CD14-positive monocyte (primary cell): ENCODE data around the gene PDILT. TPM values are rescaled to one million over a fixed set of nuclear protein-coding genes. Genes with fewer than 3 reads are reported as not detected.

Experiments used
- DNase-seq, 3 donors: peaks; one replicate each; pipeline ENCODE4 v3.0.0-alpha.2; 2011 to 2022
- H2AFZ ChIP-seq: 2 replicates; pipeline ENCODE4 v1.6.0; 2012; ENCODE audit warnings: mild to moderate bottlenecking, low read depth, low read length, inconsistent platforms; ENCODE audit not compliant: insufficient read depth, poor library complexity, severe bottlenecking
- H3K27ac ChIP-seq, 2 donors: 1 replicate in 1 of 2; 2 replicates in 1 of 2; pipeline ENCODE4 v1.5.1; 2012 to 2013; ENCODE audit warnings: low read length in 2 of 2, control low read depth in 1 of 2, inconsistent platforms in 1 of 2, low read depth in 1 of 2, mild to moderate bottlenecking in 1 of 2
- H3K27me3 ChIP-seq, 2 donors: one replicate each; pipeline versions ENCODE4 v1.6.0 to v1.6.1; 2011 to 2013; ENCODE audit warnings: low read length in 2 of 2; ENCODE audit not compliant: control insufficient read depth in 2 of 2, insufficient read depth in 2 of 2
- H3K36me3 ChIP-seq, 2 donors: replicated peaks in 1 of 2; 1 replicate in 1 of 2; 2 replicates in 1 of 2; pipeline versions ENCODE4 v1.5.1 to v1.6.1; 2012 to 2013; ENCODE audit warnings: low read length in 2 of 2, control low read depth in 1 of 2, inconsistent platforms in 1 of 2, mild to moderate bottlenecking in 1 of 2; ENCODE audit not compliant: insufficient read depth in 2 of 2, control insufficient read depth in 1 of 2
- H3K4me1 ChIP-seq, 2 donors: 1 replicate in 1 of 2; 2 replicates in 1 of 2; pipeline versions ENCODE4 v1.5.1 to v1.6.1; 2012 to 2013; ENCODE audit warnings: low read length in 2 of 2, control low read depth in 1 of 2, inconsistent platforms in 1 of 2, mild to moderate bottlenecking in 1 of 2, moderate library complexity in 1 of 2; ENCODE audit not compliant: insufficient read depth in 2 of 2, control insufficient read depth in 1 of 2
- H3K4me2 ChIP-seq: replicated peaks from 2 replicates; pipeline ENCODE3; 2012; ENCODE audit warnings: low read length, moderate library complexity, mild to moderate bottlenecking; ENCODE audit not compliant: poor library complexity, severe bottlenecking; ENCODE audit errors: extremely low read depth
- H3K4me3 ChIP-seq, 3 experiments: fragments of 200-600 bp in 1 of 3; sonication (generic) in 1 of 3; replicated peaks in 1 of 3; 1 replicate in 2 of 3; 2 replicates in 1 of 3; pipeline ENCODE4 v1.5.1; 2011 to 2013; ENCODE audit warnings: low read length in 3 of 3, mild to moderate bottlenecking in 3 of 3, control low read depth in 2 of 3, low read depth in 2 of 3, inconsistent platforms in 1 of 3, moderate library complexity in 1 of 3
- H3K79me2 ChIP-seq: 2 replicates; pipeline ENCODE4 v1.6.0; 2012; ENCODE audit warnings: mild to moderate bottlenecking, control low read depth, inconsistent platforms, low read length, moderate library complexity; ENCODE audit not compliant: insufficient read depth
- H3K9ac ChIP-seq: 2 replicates; pipeline ENCODE4 v1.6.0; 2017; ENCODE audit warnings: low read length, mild to moderate bottlenecking; ENCODE audit not compliant: insufficient read depth, poor library complexity, severe bottlenecking
- H3K9me3 ChIP-seq, 2 donors: replicated peaks in 1 of 2; 1 replicate in 1 of 2; 2 replicates in 1 of 2; pipeline versions ENCODE4 v1.5.1 to v1.6.1; 2012 to 2013; ENCODE audit warnings: low read length in 2 of 2, control low read depth in 1 of 2; ENCODE audit not compliant: control insufficient read depth in 1 of 2, insufficient read depth in 1 of 2
- H4K20me1 ChIP-seq: 2 replicates; pipeline ENCODE4 v1.6.0; 2012; ENCODE audit warnings: mild to moderate bottlenecking, low read length, control low read depth, moderate library complexity; ENCODE audit not compliant: insufficient read depth
- H3K27ac Mint-ChIP-seq, 7 donors: one replicate each; pipeline ENCODE4 v1.8.0; 2020; ENCODE audit warnings: mild to moderate bottlenecking in 7 of 7, mixed read lengths in 7 of 7, moderate library complexity in 6 of 7, inconsistent platforms in 2 of 7
- H3K27me3 Mint-ChIP-seq, 3 donors: one replicate each; pipeline ENCODE4 v1.8.0; 2021 to 2022; ENCODE audit warnings: low read depth in 3 of 3, mild to moderate bottlenecking in 3 of 3, mixed read lengths in 3 of 3, moderate library complexity in 3 of 3, inconsistent platforms in 1 of 3
- H3K36me3 Mint-ChIP-seq, 2 donors: one replicate each; pipeline ENCODE4 v1.8.0; 2020; ENCODE audit warnings: mixed read lengths in 2 of 2, inconsistent platforms in 1 of 2, mild to moderate bottlenecking in 1 of 2
- H3K4me1 Mint-ChIP-seq: one replicate; pipeline ENCODE4 v1.8.0; 2020; ENCODE audit warnings: mild to moderate bottlenecking, mixed read lengths
- H3K4me3 Mint-ChIP-seq, 2 donors: one replicate each; pipeline ENCODE4 v1.8.0; 2020; ENCODE audit warnings: mild to moderate bottlenecking in 2 of 2, mixed read lengths in 2 of 2, moderate library complexity in 1 of 2
- H3K9me3 Mint-ChIP-seq, 7 donors: one replicate each; pipeline ENCODE4 v1.8.0; 2020 to 2022; ENCODE audit warnings: mixed read lengths in 7 of 7, mild to moderate bottlenecking in 6 of 7, moderate library complexity in 6 of 7, inconsistent platforms in 2 of 7
- WGBS: methylation state at CpG from one replicate; pipeline ENCODE4 v1.1.5; 2013; ENCODE audit warnings: missing lambda C conversion rate; ENCODE audit not compliant: insufficient coverage; 5-methylcytosine and 5-hydroxymethylcytosine counted together
- intact Hi-C, 2 donors: fragments of 100-400 bp; cut with micrococcal nuclease; formaldehyde crosslinking; loops; one replicate each; pipeline versions ENCODE4 v1.15.0 to v1.15.1; 2023
- polyA plus RNA-seq, 3 donors: library from polyadenylated mRNA; depleted of rRNA in 1 of 3; unstranded in 2 of 3; stranded (reverse) in 1 of 3; fragments of 300-500 nt in 2 of 3; fragments of >200 nt in 1 of 3; fragmentation: Illumina TruSeq in 2 of 3; gene quantifications; 1 replicate in 2 of 3; 2 replicates in 1 of 3; pipeline ENCODE4 v1.2.3, GENCODE V29; 2012 to 2021
- TF ChIP-seq, protein P1 (sequence below): fragments of 200-600 bp; IDR thresholded peaks from one replicate; pipeline ENCODE4 v1.8.0; 2022; ENCODE audit warnings: antibody characterized with exemption, mild to moderate bottlenecking

Gene PDILT
- polyA plus RNA-seq, 3 donors, result not detected

DNA sequence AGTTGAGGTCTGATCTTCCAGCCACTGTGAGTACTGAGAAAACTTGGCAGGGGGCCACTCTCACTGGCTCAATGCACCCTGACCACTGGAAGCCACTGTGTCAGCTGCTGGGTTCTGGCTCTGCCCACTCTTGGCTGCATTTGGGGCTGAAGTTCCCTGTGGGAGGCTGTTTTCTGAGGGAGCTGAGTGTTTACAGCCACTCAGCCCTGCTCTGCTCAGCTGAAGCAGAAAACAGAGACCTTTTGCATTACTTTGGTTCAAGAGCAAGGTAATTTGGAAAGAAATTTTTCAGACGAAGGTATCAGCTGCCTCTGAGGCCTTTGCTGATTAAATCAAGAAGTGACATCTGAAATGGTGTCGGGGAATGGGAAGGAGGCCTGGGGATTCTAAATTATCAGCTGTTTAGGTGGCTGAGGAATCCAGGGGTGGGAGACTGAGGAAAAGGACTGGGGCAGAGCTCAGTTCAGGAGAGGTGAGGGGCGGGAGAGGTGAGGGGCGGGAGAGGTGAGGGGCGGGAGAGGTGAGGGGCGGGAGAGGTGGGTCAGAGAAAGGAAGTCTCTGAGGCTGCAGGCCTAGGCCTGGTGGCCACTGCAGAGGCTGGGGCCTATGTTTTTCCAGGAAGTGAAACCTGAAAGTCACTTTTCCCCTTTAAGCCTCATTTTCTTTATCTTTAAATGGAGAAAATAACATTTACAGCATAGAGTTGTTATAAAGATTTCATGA lies 5.0 kb upstream of the PDILT start, which contains the start of gene ACSM5:
Gene ACSM5 (plus strand): TSS at position 137 of the 723 bp plus-strand sequence. CDS start 1,951 bp downstream, outside the sequence.
- Histone ChIP-seq H3K4me2 (peak within 1 kb of the TSS; percentile 33), H3K9ac (peak within 1 kb of the TSS; percentile 61), H3K27me3 (peaks cover 0 to 4% of the 10 kb centered on the region in 2 donors), H3K9me3 (no peaks in the 10 kb centered on the region), H3K79me2 (no peaks in the 10 kb centered on the region), H3K36me3 (no peaks in the 10 kb centered on the region), H3K4me1 (peaks cover 21 to 24% of the 10 kb centered on the region in 2 donors), H3K27ac (peak within 1 kb of the TSS; percentile 92 to 95), H3K4me3 (no peak within 1 kb of the TSS), H4K20me1 (no peaks in the 10 kb centered on the region), H2AFZ (peak within 1 kb of the TSS; percentile 82)
- intact Hi-C loops, result no loop called here
- Mint-ChIP-seq H3K4me3 (peak within 1 kb of the TSS in 1 of 2 donors; percentile 51), H3K36me3 (peaks cover 0 to 3% of the 10 kb centered on the region in 2 donors), H3K27ac (peak within 1 kb of the TSS; percentile 90 to 98 (median 94)), H3K4me1 (peaks cover 17% of the 10 kb centered on the region), H3K27me3 (peaks cover 6 to 9% (median 7%) of the 10 kb centered on the region in 3 donors), H3K9me3 (peaks cover 0 to 3% (median 0%) of the 10 kb centered on the region in 7 donors)
- TF ChIP-seq, protein P1, sequence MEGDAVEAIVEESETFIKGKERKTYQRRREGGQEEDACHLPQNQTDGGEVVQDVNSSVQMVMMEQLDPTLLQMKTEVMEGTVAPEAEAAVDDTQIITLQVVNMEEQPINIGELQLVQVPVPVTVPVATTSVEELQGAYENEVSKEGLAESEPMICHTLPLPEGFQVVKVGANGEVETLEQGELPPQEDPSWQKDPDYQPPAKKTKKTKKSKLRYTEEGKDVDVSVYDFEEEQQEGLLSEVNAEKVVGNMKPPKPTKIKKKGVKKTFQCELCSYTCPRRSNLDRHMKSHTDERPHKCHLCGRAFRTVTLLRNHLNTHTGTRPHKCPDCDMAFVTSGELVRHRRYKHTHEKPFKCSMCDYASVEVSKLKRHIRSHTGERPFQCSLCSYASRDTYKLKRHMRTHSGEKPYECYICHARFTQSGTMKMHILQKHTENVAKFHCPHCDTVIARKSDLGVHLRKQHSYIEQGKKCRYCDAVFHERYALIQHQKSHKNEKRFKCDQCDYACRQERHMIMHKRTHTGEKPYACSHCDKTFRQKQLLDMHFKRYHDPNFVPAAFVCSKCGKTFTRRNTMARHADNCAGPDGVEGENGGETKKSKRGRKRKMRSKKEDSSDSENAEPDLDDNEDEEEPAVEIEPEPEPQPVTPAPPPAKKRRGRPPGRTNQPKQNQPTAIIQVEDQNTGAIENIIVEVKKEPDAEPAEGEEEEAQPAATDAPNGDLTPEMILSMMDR, result no peak
- peak; percentile 53 to 70 (median 65) for DNase-seq
- 64% methylated on average over 2 of the region's 6 CpGs for WGBS

DNA sequence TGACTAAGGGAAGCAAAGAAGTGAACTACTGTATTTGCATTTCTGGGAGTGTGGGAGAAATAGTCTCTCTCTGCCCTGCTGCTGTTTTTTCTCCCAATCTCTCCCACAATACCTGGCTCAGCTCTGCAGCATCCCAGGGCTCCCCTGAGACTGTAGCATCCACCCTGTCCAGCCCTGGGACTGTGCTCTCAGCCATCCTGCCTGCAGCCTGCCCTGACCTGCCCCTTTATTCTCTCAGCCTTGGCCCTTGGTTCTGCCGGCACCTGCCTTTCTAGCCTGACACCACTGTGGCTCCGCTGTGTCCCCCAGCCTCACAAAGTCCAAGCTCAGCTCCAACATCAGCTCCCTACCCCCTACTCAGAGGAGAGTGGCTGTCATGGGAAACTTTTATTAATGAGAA lies 1.9 kb downstream of the PDILT start:
- no peak overlapping the region for H3K4me2 ChIP-seq
- no peak overlapping the region for H3K4me3 ChIP-seq
- H3K27ac ChIP-seq, result no peak overlapping the region
- no peak overlapping the region for H2AFZ ChIP-seq
- H3K4me1 ChIP-seq, result no peaks in the 10 kb centered on the region
- H3K27ac Mint-ChIP-seq, result no peak overlapping the region
- H3K36me3 ChIP-seq, result no peaks in the 10 kb centered on the region
- DNase-seq, result no peak
- H4K20me1 ChIP-seq, result no peaks in the 10 kb centered on the region
- TF ChIP-seq, protein P1, result no peak
- H3K4me3 Mint-ChIP-seq, result no peak overlapping the region
- H3K27me3 ChIP-seq, result no peaks in the 10 kb centered on the region
- intact Hi-C loops, result no loop called here
- peaks cover 0 to 9% (median 7%) of the 10 kb centered on the region in 3 donors for H3K27me3 Mint-ChIP-seq
- no peak overlapping the region for H3K9ac ChIP-seq
- H3K9me3 Mint-ChIP-seq, result no peaks in the 10 kb centered on the region
- H3K4me1 Mint-ChIP-seq, result no peaks in the 10 kb centered on the region
- H3K9me3 ChIP-seq, result no peaks in the 10 kb centered on the region
- no peaks in the 10 kb centered on the region for H3K79me2 ChIP-seq
- H3K36me3 Mint-ChIP-seq, result no peaks in the 10 kb centered on the region
- WGBS, result 100% methylated on average over 1 of the region's 2 CpGs
